ENCODE data around the gene UGT2B17.
"Not testable (repeated sequence)": the region's sequence is repeated elsewhere in the genome, so short reads cannot be mapped to it uniquely, and the experiment has no call there.

UGT2B17 gene

GRCh38 chr4:68569036-68569435 lies 7.1 kb downstream of the UGT2B17 start:
- not testable (repeated sequence) for DNase-seq (ENCODE audit: low read depth in 3 of 3)

- not testable (repeated sequence) for DNase-seq (ENCODE audit: low read depth in 3 of 3)
Observed at GRCh38 chr4:68568535-68568934, 7.6 kb downstream of the UGT2B17 start.

GRCh38 chr4:68566364-68566763 lies 9.8 kb downstream of the UGT2B17 start:
- DNase-seq (ENCODE audit: low read depth in 3 of 3): not testable (repeated sequence)

- DNase-seq (ENCODE audit: low read depth in 3 of 3): not testable (repeated sequence)
Observed at GRCh38 chr4:68565082-68565481, 11.0 kb downstream of the UGT2B17 start.

GRCh38 chr4:68560364-68561070 lies 15.6 kb downstream of the UGT2B17 start:
- DNase-seq (ENCODE audit: low read depth in 3 of 3): not testable (repeated sequence)

- DNase-seq (ENCODE audit: low read depth in 3 of 3): not testable (repeated sequence)
Observed at GRCh38 chr4:68553830-68554229, 22.3 kb downstream of the UGT2B17 start.

- DNase-seq (ENCODE audit: low read depth in 3 of 3): not testable (repeated sequence)
Observed at GRCh38 chr4:68552818-68553811, 23.0 kb downstream of the UGT2B17 start.

GRCh38 chr4:68542742-68543141 lies 33.4 kb downstream of the UGT2B17 start:
- DNase-seq (ENCODE audit: low read depth in 3 of 3): not testable (repeated sequence)

GRCh38 chr4:68536375-68536774 lies 39.7 kb downstream of the UGT2B17 start:
- no peak for DNase-seq (ENCODE audit: low read depth in 3 of 3)

GRCh38 chr4:68535974-68536373 lies 40.1 kb downstream of the UGT2B17 start:
- DNase-seq (ENCODE audit: low read depth in 3 of 3): no peak

- DNase-seq (ENCODE audit: low read depth in 3 of 3): not testable (repeated sequence)
Observed at GRCh38 chr4:68522232-68522631, 53.9 kb downstream of the UGT2B17 start.

GRCh38 chr4:68520985-68521384 lies 55.1 kb downstream of the UGT2B17 start:
- DNase-seq (ENCODE audit: low read depth in 3 of 3): no peak

GRCh38 chr4:68518889-68519288 lies 57.2 kb downstream of the UGT2B17 start:
- DNase-seq (ENCODE audit: low read depth in 3 of 3): no peak

GRCh38 chr4:68505452-68505851 lies 70.7 kb downstream of the UGT2B17 start:
- DNase-seq (ENCODE audit: low read depth in 3 of 3): not testable (repeated sequence)

GRCh38 chr4:68504836-68505235 lies 71.3 kb downstream of the UGT2B17 start:
- not testable (repeated sequence) for DNase-seq (ENCODE audit: low read depth in 3 of 3)

GRCh38 chr4:68503462-68503861 lies 72.7 kb downstream of the UGT2B17 start:
- not testable (repeated sequence) for DNase-seq (ENCODE audit: low read depth in 3 of 3)

- no peak for DNase-seq (ENCODE audit: low read depth in 3 of 3)
Observed at GRCh38 chr4:68499021-68499420, 77.1 kb downstream of the UGT2B17 start.

GRCh38 chr4:68498413-68499007 lies 77.6 kb downstream of the UGT2B17 start:
- DNase-seq (ENCODE audit: low read depth in 3 of 3): peak in 2 of 3 experiments; percentile 2 to 23

GRCh38 chr4:68494688-68495087 lies 81.4 kb downstream of the UGT2B17 start:
- no peak for DNase-seq (ENCODE audit: low read depth in 3 of 3)

- no peak for DNase-seq (ENCODE audit: low read depth in 3 of 3)
Observed at GRCh38 chr4:68490826-68491457, 85.2 kb downstream of the UGT2B17 start.

- DNase-seq (ENCODE audit: low read depth in 3 of 3): no peak
Observed at GRCh38 chr4:68489338-68489737, 86.8 kb downstream of the UGT2B17 start.
